ENCODE data around the gene UGT1A5.

Gene UGT1A5

GRCh38 chr2:233769260-233769659, 56.6 kb downstream of the UGT1A5 start:
- Histone ChIP-seq H3K36me3 (ENCODE audit: insufficient read depth, low read length) (no peaks in the 10 kb centered on the region), H3K9ac (ENCODE audit: low read depth, low read length) (no peak overlapping the region), H3K4me2 (ENCODE audit: low read length) (no peak overlapping the region), H3K4me3 (ENCODE audit: low read length) (no peak overlapping the region), H3K9me3 (replicated peaks; ENCODE audit: low read length) (no peaks in the 10 kb centered on the region), H3K27me3 (ENCODE audit: control insufficient read depth, insufficient read depth, low read length) (peaks cover 4% of the 10 kb centered on the region), H3K4me1 (ENCODE audit: control insufficient read depth, insufficient read depth, low read length) (peaks cover 8% of the 10 kb centered on the region)

DNA sequence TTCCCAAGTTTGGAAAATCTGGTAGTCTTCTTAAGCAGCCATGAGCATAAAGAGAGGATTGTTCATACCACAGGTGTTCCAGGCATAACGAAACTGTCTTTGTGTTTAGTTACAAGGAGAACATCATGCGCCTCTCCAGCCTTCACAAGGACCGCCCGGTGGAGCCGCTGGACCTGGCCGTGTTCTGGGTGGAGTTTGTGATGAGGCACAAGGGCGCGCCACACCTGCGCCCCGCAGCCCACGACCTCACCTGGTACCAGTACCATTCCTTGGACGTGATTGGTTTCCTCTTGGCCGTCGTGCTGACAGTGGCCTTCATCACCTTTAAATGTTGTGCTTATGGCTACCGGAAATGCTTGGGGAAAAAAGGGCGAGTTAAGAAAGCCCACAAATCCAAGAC, 59.4 kb downstream of the UGT1A5 start:
- H3K36me3 ChIP-seq (ENCODE audit: insufficient read depth, low read length), result no peaks in the 10 kb centered on the region
- no peak overlapping the region for H3K9ac ChIP-seq (ENCODE audit: low read depth, low read length)
- no peak overlapping the region for H3K4me2 ChIP-seq (ENCODE audit: low read length)
- H3K9me3 ChIP-seq (replicated peaks; ENCODE audit: low read length), result no peaks in the 10 kb centered on the region
- H3K4me3 ChIP-seq (ENCODE audit: low read length), result no peak overlapping the region
- no peaks in the 10 kb centered on the region for H3K4me1 ChIP-seq (ENCODE audit: control insufficient read depth, insufficient read depth, low read length)
- H3K27me3 ChIP-seq (ENCODE audit: control insufficient read depth, insufficient read depth, low read length), result peaks cover 4% of the 10 kb centered on the region

GRCh38 chr2:233772583-233772982, 59.9 kb downstream of the UGT1A5 start:
- no peak overlapping the region for H3K9ac ChIP-seq (ENCODE audit: low read depth, low read length)
- no peak overlapping the region for H3K4me2 ChIP-seq (ENCODE audit: low read length)
- no peaks in the 10 kb centered on the region for H3K36me3 ChIP-seq (ENCODE audit: insufficient read depth, low read length)
- H3K27me3 ChIP-seq (ENCODE audit: control insufficient read depth, insufficient read depth, low read length), result peaks cover 4% of the 10 kb centered on the region
- H3K4me1 ChIP-seq (ENCODE audit: control insufficient read depth, insufficient read depth, low read length), result no peaks in the 10 kb centered on the region
- no peak overlapping the region for H3K4me3 ChIP-seq (ENCODE audit: low read length)
- H3K9me3 ChIP-seq (replicated peaks; ENCODE audit: low read length), result no peaks in the 10 kb centered on the region

DNA sequence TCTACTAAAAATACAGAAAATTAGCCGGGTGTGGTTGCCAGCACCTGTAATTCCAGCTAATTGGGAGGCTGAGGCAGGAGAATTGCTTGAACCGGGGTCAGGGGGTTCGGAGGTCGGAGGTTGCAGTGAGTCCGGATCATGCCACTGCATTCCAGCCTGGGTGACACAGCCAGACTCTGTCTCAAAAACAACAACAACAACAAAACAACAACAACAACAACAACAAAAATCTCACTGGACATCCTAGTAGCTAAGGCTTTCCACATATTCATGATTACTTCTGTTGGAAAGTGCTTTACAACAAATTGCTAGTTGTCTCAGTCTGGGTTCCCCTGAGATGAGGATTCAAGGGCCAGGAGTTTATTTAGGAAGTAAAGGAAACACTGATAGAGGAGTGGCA, 61.1 kb downstream of the UGT1A5 start:
- peaks cover 3% of the 10 kb centered on the region for H3K27me3 ChIP-seq (ENCODE audit: control insufficient read depth, insufficient read depth, low read length)
- no peaks in the 10 kb centered on the region for H3K4me1 ChIP-seq (ENCODE audit: control insufficient read depth, insufficient read depth, low read length)
- no peak overlapping the region for H3K4me3 ChIP-seq (ENCODE audit: low read length)
- no peaks in the 10 kb centered on the region for H3K36me3 ChIP-seq (ENCODE audit: insufficient read depth, low read length)
- no peak overlapping the region for H3K9ac ChIP-seq (ENCODE audit: low read depth, low read length)
- H3K4me2 ChIP-seq (ENCODE audit: low read length), result no peak overlapping the region
- no peaks in the 10 kb centered on the region for H3K9me3 ChIP-seq (replicated peaks; ENCODE audit: low read length)

GRCh38 chr2:233775414-233775813, 62.7 kb downstream of the UGT1A5 start:
- Histone ChIP-seq H3K9ac (ENCODE audit: low read depth, low read length) (no peak overlapping the region), H3K9me3 (replicated peaks; ENCODE audit: low read length) (no peaks in the 10 kb centered on the region), H3K4me1 (ENCODE audit: control insufficient read depth, insufficient read depth, low read length) (no peaks in the 10 kb centered on the region), H3K36me3 (ENCODE audit: insufficient read depth, low read length) (no peaks in the 10 kb centered on the region), H3K27me3 (ENCODE audit: control insufficient read depth, insufficient read depth, low read length) (peaks cover 3% of the 10 kb centered on the region), H3K4me2 (ENCODE audit: low read length) (no peak overlapping the region), H3K4me3 (ENCODE audit: low read length) (no peak overlapping the region)

DNA sequence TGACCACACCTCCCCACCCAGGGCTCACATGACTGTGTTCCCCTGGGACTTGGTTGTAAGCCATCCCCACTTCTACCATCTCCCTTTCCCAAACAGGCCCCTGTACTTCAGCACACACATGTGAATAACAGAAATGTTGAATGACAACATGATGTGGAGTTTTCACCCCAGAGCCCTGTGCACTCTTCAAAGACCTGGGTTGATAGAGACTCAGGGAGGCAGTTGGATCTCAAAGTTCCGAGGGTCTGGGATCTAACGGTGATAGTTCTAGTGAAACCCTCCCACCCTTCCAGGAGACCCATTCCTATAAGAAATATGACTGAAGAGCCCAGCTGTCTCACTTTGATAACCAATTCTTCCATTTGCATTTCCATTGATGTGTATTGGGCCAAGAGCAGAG, 65.3 kb downstream of the UGT1A5 start, which contains the start of gene MROH2A:
Gene MROH2A, plus strand, starts transcription at position 301 of the 400 bp plus-strand sequence. CDS start 1,029 bp downstream, outside the sequence.
- Histone ChIP-seq H3K4me1 (ENCODE audit: control insufficient read depth, insufficient read depth, low read length) (no peaks in the 10 kb centered on the region), H3K4me2 (ENCODE audit: low read length) (no peak within 1 kb of the TSS), H3K27me3 (ENCODE audit: control insufficient read depth, insufficient read depth, low read length) (peaks cover 3% of the 10 kb centered on the region), H3K9ac (ENCODE audit: low read depth, low read length) (no peak within 1 kb of the TSS), H3K4me3 (ENCODE audit: low read length) (no peak within 1 kb of the TSS), H3K36me3 (ENCODE audit: insufficient read depth, low read length) (no peaks in the 10 kb centered on the region), H3K9me3 (replicated peaks; ENCODE audit: low read length) (no peaks in the 10 kb centered on the region)

- H3K36me3 ChIP-seq (ENCODE audit: insufficient read depth, low read length), result no peaks in the 10 kb centered on the region
- no peak overlapping the region for H3K9ac ChIP-seq (ENCODE audit: low read depth, low read length)
- H3K27me3 ChIP-seq (ENCODE audit: control insufficient read depth, insufficient read depth, low read length), result peaks cover 3% of the 10 kb centered on the region
- H3K4me1 ChIP-seq (ENCODE audit: control insufficient read depth, insufficient read depth, low read length), result no peaks in the 10 kb centered on the region
- no peaks in the 10 kb centered on the region for H3K9me3 ChIP-seq (replicated peaks; ENCODE audit: low read length)
- H3K4me2 ChIP-seq (ENCODE audit: low read length), result no peak overlapping the region
- H3K4me3 ChIP-seq (ENCODE audit: low read length), result no peak overlapping the region
Observed at GRCh38 chr2:233779722-233780121, 67.0 kb downstream of the UGT1A5 start.

DNA sequence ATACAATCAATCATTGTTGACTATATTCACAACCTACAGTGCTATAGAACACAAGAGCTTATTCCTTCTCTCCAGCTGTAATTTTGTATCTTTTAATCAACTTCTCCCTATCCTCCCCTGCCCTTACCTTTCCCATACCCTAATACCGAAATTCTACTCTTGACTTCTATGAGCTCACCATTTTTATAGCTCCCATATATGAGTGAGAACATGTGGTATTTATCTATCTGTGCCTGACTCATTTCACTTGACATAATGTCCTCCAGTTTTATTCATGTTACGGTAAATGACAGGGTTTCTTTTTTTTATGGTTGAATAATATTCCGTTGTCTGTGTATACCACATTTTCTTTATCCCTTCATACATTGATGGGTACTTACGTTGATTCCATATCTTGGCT, 68.1 kb downstream of the UGT1A5 start:
- H3K4me2 ChIP-seq (ENCODE audit: low read length), result no peak overlapping the region
- peaks cover 3% of the 10 kb centered on the region for H3K27me3 ChIP-seq (ENCODE audit: control insufficient read depth, insufficient read depth, low read length)
- no peaks in the 10 kb centered on the region for H3K4me1 ChIP-seq (ENCODE audit: control insufficient read depth, insufficient read depth, low read length)
- no peaks in the 10 kb centered on the region for H3K36me3 ChIP-seq (ENCODE audit: insufficient read depth, low read length)
- H3K4me3 ChIP-seq (ENCODE audit: low read length), result no peak overlapping the region
- no peak overlapping the region for H3K9ac ChIP-seq (ENCODE audit: low read depth, low read length)
- no peaks in the 10 kb centered on the region for H3K9me3 ChIP-seq (replicated peaks; ENCODE audit: low read length)

GRCh38 chr2:233789554-233789953, 76.8 kb downstream of the UGT1A5 start:
- H3K9ac ChIP-seq (ENCODE audit: low read depth, low read length), result no peak overlapping the region
- H3K36me3 ChIP-seq (ENCODE audit: insufficient read depth, low read length), result no peaks in the 10 kb centered on the region
- no peak overlapping the region for H3K4me3 ChIP-seq (ENCODE audit: low read length)
- H3K4me1 ChIP-seq (ENCODE audit: control insufficient read depth, insufficient read depth, low read length), result no peaks in the 10 kb centered on the region
- no peak overlapping the region for H3K4me2 ChIP-seq (ENCODE audit: low read length)
- no peaks in the 10 kb centered on the region for H3K27me3 ChIP-seq (ENCODE audit: control insufficient read depth, insufficient read depth, low read length)
- no peaks in the 10 kb centered on the region for H3K9me3 ChIP-seq (replicated peaks; ENCODE audit: low read length)

GRCh38 chr2:233791151-233791882, 78.6 kb downstream of the UGT1A5 start:
- H3K4me1 ChIP-seq (ENCODE audit: control insufficient read depth, insufficient read depth, low read length), result no peaks in the 10 kb centered on the region

DNA sequence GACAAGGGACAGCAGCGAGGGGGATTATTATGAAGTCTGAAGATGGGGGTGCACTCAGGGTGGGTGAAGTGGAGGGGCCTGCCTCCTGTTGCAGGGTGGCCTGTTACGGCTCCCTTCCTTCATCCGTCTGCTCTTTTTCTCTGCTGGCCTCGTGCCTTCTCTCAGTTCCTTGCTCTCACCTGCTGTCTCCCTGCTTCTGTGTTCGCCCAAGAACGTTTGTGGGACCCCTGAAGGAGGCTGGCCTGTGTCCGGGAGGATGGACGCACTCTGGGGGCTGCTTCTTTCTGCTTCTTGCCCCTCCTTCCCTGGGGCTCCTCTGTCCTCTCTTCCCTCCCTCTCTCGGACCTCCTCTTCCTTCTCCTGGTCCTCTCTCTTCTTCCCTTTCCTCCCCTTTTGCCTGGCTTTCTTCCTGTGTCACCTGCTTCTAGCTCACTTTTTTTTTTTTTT, 79.2 kb downstream of the UGT1A5 start:
- Histone ChIP-seq H3K9ac (ENCODE audit: low read depth, low read length) (no peak overlapping the region), H3K36me3 (ENCODE audit: insufficient read depth, low read length) (no peaks in the 10 kb centered on the region), H3K4me3 (ENCODE audit: low read length) (no peak overlapping the region), H3K4me2 (ENCODE audit: low read length) (no peak overlapping the region), H3K27me3 (ENCODE audit: control insufficient read depth, insufficient read depth, low read length) (no peaks in the 10 kb centered on the region), H3K4me1 (ENCODE audit: control insufficient read depth, insufficient read depth, low read length) (no peaks in the 10 kb centered on the region), H3K9me3 (replicated peaks; ENCODE audit: low read length) (no peaks in the 10 kb centered on the region)

More at GRCh38 chr2:233791151-233791882, 78.6 kb downstream of the UGT1A5 start:
- Histone ChIP-seq H3K9me3 (replicated peaks; ENCODE audit: low read length) (no peaks in the 10 kb centered on the region), H3K36me3 (ENCODE audit: insufficient read depth, low read length) (no peaks in the 10 kb centered on the region), H3K27me3 (ENCODE audit: control insufficient read depth, insufficient read depth, low read length) (no peaks in the 10 kb centered on the region), H3K4me3 (ENCODE audit: low read length) (no peak overlapping the region), H3K4me2 (ENCODE audit: low read length) (no peak overlapping the region), H3K9ac (ENCODE audit: low read depth, low read length) (no peak overlapping the region)

- H3K36me3 ChIP-seq (ENCODE audit: insufficient read depth, low read length), result no peaks in the 10 kb centered on the region
- H3K9ac ChIP-seq (ENCODE audit: low read depth, low read length), result no peak overlapping the region
- H3K9me3 ChIP-seq (replicated peaks; ENCODE audit: low read length), result no peaks in the 10 kb centered on the region
- H3K4me1 ChIP-seq (ENCODE audit: control insufficient read depth, insufficient read depth, low read length), result no peaks in the 10 kb centered on the region
- no peak overlapping the region for H3K4me2 ChIP-seq (ENCODE audit: low read length)
- no peaks in the 10 kb centered on the region for H3K27me3 ChIP-seq (ENCODE audit: control insufficient read depth, insufficient read depth, low read length)
- H3K4me3 ChIP-seq (ENCODE audit: low read length), result no peak overlapping the region
Observed at GRCh38 chr2:233792720-233793119, 80.0 kb downstream of the UGT1A5 start.

Measured in skeletal muscle satellite cell (primary cell).